ENCODE data around the gene GDF2.

Gene GDF2

GRCh38 chr10:47286116-47286505, 36.1 kb upstream of the GDF2 start:
- in situ Hi-C loops (cut with MboI; ENCODE audit: low pct_unique_long_range_greater_than_20kb, low sequenced_read_pairs, unreplicated experiment), result no loop called here
- DNase-seq (ENCODE audit: low spot score), result no peak
- no peak for TF ChIP-seq CTCF (IDR thresholded peaks at IDR 0.05; ENCODE audit: extremely low read depth, insufficient read depth, missing control alignments)

- TF ChIP-seq CTCF (IDR thresholded peaks at IDR 0.05; ENCODE audit: extremely low read depth, insufficient read depth, missing control alignments), result no peak
- no peak for DNase-seq (ENCODE audit: low spot score)
- in situ Hi-C loops (cut with MboI; ENCODE audit: low pct_unique_long_range_greater_than_20kb, low sequenced_read_pairs, unreplicated experiment), result no loop called here
Observed at GRCh38 chr10:47286591-47287315, 35.5 kb upstream of the GDF2 start.

GRCh38 chr10:47287365-47287802, 34.9 kb upstream of the GDF2 start:
- DNase-seq (ENCODE audit: low spot score), result no peak
- in situ Hi-C loops (cut with MboI; ENCODE audit: low pct_unique_long_range_greater_than_20kb, low sequenced_read_pairs, unreplicated experiment), result no loop called here
- TF ChIP-seq CTCF (IDR thresholded peaks at IDR 0.05; ENCODE audit: extremely low read depth, insufficient read depth, missing control alignments), result no peak

GRCh38 chr10:47287805-47288204, 34.4 kb upstream of the GDF2 start:
- in situ Hi-C loops (cut with MboI; ENCODE audit: low pct_unique_long_range_greater_than_20kb, low sequenced_read_pairs, unreplicated experiment), result no loop called here
- no peak for TF ChIP-seq CTCF (IDR thresholded peaks at IDR 0.05; ENCODE audit: extremely low read depth, insufficient read depth, missing control alignments)
- DNase-seq (ENCODE audit: low spot score), result no peak

GRCh38 chr10:47288236-47288635, 34.0 kb upstream of the GDF2 start:
- no peak for TF ChIP-seq CTCF (IDR thresholded peaks at IDR 0.05; ENCODE audit: extremely low read depth, insufficient read depth, missing control alignments)
- no peak for DNase-seq (ENCODE audit: low spot score)
- in situ Hi-C loops (cut with MboI; ENCODE audit: low pct_unique_long_range_greater_than_20kb, low sequenced_read_pairs, unreplicated experiment), result no loop called here

GRCh38 chr10:47288916-47289495, 33.2 kb upstream of the GDF2 start:
- no peak for TF ChIP-seq CTCF (IDR thresholded peaks at IDR 0.05; ENCODE audit: extremely low read depth, insufficient read depth, missing control alignments)
- no peak for DNase-seq (ENCODE audit: low spot score)
- in situ Hi-C loops (cut with MboI; ENCODE audit: low pct_unique_long_range_greater_than_20kb, low sequenced_read_pairs, unreplicated experiment), result no loop called here
